ENCODE measurements around the gene ABHD2.

Gene ABHD2, protein sequence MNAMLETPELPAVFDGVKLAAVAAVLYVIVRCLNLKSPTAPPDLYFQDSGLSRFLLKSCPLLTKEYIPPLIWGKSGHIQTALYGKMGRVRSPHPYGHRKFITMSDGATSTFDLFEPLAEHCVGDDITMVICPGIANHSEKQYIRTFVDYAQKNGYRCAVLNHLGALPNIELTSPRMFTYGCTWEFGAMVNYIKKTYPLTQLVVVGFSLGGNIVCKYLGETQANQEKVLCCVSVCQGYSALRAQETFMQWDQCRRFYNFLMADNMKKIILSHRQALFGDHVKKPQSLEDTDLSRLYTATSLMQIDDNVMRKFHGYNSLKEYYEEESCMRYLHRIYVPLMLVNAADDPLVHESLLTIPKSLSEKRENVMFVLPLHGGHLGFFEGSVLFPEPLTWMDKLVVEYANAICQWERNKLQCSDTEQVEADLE
- total RNA-seq = 64.8 to 78.5 reads per million in 2 donors

DNA sequence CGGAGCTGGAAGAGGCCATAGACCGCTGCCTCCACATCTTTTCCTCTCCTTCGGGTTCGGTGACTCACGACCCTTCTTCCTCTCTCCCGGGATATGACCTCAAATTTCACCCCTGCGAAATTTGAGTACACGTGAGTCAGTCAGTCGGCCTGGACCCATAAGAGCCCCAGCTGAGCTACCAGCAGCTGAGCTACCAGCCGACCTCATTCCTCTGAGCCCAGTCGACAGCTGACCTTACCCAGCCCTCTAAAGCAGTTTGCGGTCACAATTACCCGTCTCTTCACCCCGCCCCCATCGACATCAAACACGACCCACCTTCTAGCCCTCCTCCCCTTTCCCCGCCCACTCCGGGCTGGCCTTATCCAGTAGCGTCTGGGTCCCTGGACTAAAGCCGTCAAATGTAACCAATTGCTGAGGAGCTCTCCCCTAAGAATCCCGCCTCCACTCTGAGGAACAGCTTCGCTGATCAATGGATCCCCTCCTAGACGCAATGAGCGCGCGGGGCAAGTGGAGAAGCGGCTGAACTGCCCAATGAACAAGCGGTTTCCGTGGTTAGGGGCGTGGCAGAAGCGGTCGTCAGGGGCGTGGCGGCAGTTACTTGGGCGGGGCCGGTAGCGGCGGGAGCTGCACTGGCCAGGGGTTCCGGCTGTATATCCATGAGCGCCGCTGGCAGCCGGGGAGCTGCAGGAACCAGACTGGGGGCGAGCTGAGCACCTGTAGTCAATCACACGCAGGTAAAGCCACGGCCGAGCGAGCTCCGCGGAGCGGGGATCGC lies at the start of gene ABHD2:
Gene ABHD2 (plus strand): TSS at position 627 of the 775 bp plus-strand sequence. CDS start 27,872 bp downstream, outside the sequence.
- peak; percentile 91 to 100 (median 97) for DNase-seq

DNA sequence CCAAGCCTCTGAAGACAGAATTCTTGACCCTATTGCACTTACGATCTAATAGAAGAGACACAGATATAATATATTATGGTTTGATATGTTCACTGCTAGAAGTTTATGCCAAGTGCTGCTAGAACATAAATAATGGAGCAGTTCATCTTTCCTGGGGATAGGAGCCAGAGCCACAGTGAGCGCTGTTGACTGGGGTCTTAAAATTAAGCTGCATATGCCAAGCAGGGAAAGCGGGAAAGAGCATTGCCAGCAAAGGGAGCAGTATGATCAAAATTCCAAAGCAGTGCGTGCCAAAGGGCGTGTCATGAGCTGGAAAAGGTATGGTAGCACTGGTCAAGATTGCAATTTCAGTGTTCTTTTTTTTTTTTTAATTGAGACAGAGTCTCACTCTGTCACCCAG lies 49.1 kb upstream of the ABHD2 start:
- no peak for DNase-seq

DNA sequence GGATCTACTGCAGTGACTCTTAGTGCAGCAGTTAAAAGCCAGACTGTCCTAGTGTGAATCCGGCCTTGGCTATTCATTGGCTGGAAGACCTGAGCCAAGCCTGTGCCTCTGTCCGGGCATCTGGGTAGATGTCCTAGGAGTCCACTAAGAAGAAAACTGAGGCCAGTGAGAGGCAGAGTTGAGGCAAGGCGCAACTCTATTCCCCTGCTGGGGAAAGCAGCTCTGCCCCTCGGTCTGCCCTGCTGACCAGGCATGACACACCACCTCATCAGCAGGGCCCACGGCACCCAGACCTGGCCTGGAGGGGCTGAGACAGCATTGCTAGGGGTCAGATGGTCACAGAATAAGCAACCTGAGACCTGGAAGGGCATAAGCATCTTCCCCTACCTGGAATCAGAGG lies 46.7 kb upstream of the ABHD2 start:
- DNase-seq = no peak

DNA sequence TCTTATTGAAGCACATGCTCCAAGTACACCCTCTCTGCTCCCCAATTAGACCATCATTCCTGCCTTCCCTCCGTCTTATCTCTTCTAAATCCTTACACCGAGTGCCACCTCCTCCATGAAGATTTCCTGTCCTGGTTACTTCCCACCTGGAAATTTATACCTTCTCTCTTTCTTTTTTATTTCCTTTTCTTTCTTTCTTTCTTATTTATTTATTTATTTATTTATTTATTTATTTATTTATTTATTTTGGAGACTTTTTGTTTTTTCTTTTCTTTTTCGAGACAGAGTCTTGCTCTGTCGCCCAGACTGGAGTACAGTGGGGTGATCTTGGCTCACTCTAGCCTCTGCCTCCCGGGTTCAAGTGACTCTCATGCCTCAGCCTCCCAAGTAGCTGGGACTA lies 45.9 kb upstream of the ABHD2 start:
- no peak for DNase-seq

DNA sequence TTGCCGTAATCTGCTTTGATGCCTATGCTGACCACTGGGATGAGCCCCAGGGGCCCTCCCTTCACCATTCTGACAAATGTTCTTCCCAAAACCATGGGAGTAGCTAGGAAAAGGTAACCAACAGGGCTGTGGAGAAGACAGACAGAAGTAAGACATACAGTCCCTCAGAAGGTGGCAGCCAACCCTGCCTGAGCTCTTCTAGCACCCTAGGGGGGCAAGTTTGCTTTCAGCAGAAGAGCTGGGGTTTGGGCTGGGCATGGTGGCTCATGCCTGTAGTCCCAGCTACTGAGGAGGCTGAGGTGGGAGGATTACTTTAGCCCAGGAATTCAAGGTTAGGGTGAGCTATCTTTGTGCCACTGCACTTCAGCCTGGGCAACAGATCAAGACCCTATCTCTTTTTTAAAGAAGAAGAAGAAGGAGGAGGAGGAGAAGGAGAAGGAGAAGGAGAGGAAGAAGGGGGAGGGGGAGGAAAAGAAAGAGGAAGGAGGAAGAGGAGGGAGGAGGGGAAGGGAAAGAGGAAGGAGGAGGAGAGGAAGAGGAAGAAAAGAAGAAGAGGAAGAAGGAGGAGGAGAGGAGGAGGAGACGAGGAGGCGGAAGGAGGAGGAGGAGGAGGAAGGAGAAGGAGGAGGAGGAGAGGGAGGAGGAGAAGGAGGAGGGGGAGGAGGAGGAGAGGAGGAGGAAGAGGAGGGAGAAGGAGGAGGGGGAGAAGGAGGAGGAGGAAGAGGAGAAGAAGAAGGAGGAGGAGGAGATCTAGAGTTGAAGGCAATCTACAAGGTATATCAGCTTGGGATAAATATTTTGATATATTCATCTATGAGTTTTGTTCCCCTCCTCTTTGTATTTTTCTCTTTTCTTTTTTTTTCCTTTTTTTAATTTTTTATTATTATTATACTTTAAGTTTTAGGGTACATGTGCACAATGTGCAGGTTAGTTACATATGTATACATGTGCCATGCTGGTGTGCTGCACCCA lies 44.9 kb upstream of the ABHD2 start:
- no peak for DNase-seq

DNA sequence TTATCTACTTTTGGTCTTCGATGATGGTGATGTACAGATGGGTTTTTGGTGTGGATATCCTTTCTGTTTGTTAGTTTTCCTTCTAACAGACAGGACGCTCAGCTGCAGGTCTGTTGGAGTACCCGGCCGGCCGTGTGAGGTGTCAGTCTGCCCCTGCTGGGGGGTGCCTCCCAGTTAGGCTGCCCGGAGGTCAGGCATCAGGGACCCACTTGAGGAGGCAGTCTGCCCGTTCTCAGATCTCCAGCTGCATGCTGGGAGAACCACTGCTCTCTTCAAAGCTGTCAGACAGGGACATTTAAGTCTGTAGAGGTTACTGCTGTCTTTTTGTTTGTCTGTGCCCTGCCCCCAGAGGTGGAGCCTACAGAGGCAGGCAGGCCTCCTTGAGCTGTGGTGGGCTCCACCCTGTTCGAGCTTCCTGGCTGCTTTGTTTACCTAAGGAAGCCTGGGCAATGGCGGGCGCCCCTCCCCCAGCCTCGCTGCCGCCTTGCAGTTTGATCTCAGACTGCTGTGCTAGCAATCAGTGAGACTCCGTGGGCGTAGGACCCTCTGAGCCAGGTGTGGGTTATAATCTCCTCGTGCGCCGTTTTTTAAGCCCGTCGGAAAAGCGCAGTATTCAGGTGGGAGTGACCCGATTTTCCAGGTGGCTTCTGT lies 39.1 kb upstream of the ABHD2 start:
- peak in 1 of 5 experiments; percentile 19 for DNase-seq

DNA sequence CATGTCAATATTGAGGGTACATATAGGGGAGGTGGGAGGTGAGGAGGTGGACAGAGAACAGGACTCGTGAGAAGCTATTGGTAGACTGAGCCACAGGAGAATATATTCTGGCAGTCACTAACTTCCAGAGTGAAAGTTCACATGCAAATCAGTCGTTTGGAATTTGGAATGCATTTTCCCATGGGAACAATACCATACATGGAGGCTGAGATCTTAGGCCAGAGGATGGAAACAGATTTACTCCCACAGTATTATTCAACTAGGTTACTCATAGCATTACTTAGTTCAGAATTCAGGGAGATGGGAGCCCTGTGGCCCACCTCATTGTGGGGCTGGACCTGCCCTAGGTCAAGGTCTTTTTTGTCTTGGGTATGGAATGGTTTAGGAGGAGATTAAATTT lies 36.4 kb upstream of the ABHD2 start:
- no peak for DNase-seq

DNA sequence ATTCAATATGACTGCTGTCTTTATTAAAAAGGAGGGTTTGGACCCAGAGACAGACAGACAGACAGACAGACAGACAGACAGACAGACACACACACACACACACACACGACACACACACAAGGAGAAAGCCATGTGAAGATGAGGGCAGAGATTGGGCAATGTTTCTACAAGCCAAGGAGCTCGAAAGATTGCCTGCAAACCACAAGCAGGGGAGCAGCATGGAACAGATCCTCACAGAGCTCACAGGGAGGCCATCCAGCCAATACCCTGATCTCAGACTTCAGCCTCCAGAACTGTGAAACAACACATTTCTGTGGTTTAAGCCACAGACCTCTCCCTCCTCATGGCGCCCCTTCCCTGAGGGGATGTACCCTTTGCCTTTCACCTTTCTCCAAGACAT lies 35.8 kb upstream of the ABHD2 start:
- DNase-seq = peak in 1 of 5 experiments; percentile 43

DNA sequence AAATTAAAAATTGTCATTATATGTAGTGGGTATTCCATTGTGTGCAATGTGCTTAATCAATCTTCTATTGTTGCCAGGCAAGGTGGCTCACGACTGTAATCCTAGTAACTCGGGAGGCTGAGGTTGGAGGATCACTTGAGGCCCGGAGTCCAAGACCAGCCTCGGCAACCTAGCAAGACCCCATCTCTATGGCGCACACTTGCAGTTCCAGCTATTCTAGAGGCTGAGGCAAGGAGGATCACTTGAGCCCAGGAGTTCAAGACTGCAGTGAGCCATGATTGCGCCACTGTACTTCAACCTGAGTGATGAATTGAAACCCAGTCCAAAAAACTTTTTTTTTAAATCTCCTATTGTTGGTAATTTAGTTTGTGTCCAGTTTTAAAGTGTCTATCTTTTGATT lies 33.4 kb upstream of the ABHD2 start:
- DNase-seq = no peak

DNA sequence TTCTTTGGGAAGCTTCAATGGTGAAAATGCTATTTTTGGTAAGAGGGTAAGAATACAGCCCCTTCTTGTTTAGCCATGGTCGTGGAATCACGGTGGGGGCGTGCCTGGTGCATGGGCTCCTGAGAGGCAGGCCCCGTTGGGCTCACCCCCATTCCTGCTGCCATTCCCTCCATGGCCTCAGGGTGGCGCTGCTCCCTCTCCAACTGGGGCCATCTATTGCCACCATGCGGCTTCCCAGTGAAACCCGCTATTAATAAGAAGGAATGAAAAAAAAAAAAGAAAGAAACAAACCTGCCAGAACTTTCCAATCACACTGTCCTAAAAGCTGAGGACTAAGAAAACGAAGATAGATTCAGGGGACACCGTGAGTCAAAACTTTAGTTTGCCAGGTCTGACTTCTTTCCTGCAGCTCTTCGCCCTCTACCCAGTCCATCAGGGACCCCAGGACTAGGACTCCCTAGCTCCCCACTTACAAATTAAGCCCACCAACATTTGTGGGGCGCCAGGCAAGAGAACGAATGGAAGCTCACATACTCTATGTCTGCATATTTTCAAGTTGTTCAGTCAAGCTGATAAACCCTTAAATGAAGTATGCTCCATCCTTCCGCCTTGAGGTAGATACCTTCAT lies 30.6 kb upstream of the ABHD2 start:
- peak; percentile 54 to 80 (median 70) for DNase-seq

DNA sequence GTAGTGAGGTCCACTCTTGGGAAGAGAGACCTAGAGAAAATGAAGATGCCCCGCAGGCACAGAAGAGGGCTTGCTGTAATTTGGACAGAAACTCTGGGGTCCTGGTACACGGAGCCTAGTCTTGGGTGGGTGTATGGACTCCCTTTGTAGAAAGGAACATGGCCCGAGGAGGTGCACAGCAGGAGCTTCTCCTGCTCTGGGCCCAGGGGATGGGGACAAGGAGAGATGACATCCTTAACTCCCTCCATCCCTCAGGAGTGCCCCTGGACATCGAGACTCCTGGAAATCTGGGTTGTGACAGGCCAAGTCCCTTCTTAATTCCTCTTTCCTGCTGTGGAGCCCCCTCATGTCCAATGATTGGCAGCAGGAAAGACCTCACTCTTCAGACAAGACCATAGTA lies 29.9 kb upstream of the ABHD2 start:
- DNase-seq = no peak

DNA sequence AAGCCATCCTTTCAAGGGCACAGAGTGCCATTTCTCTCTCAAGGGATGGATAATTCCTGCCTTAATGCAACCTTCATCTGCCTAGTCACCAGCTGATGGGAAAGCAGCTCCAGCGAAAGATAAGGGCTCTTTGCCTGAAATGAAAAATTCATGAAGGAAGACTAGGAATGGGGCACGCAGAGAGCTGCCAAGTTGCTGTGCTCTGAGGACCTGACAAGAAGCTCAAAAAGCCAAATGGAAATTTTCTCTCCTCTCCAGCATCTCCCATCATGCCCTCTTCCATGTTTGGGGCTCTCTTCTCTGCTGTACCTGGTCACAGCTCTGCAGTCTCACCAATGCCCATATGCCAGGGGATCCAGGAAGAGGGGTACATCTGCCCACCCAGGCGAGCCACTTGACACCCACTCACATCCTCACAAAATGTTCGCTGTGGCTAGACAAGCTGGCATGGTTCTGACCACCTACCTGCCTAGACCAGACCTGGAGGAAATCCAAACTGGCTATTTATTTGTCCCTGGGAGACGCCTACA lies 29.3 kb upstream of the ABHD2 start:
- no peak for DNase-seq

DNA sequence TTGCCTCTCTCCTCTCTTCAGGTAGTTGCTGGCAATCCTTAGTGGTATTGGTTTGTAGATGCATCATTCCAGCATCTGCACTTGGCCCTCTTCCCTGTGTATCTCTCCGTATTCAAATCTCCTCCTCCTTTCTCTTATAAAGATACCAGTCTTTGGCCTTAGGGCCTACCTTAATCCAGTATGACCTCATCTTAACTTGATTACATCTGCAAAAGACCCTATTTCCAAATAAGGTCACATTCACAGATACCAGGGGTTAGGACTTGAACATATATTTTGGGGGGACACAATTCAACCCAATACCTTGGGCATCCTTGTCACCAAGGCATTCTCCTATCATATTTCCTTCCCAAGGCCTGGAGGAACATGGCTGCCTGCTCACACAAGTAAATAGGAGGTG lies 22.0 kb upstream of the ABHD2 start:
- no peak for DNase-seq

DNA sequence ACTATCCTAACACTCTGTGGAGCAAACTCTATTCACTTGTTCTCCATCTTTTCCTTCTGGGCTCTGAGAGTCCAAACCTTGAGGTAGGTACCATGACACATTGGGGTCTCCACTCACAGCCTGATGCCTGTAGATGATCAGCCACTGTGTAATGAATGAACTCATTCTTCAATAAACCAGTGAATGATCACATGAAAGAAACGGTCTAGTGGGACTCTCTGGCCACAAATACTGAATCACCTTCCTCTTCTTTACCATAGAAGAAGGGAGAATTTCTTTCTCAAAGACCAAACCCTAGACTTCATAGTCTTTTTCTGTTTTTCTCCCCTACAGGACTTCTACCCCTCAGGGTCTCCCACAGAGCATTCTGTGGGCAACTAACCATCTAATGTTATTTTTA lies 20.5 kb upstream of the ABHD2 start:
- no peak for DNase-seq

DNA sequence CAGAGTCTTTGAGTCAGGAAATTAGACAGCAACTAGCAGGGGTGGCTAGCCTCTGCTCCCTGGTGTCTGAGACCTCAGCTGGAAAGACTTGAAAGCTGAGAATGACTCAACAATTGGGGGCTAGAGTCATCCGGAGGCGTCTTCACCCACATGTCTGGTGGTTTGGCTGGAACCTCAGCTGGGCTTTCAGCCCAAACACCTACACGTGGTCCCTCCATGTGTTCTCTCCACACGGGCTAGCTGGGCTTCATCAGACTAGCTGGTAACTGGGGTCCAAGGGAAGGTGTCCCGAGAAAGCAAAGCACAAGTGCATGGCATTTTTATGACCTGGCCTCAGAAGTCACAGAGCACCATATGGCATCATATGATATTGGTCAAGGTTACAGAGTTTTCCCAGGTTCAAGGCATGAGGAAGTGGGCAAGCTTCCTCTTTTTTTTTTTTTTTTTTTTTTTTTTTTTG lies 19.9 kb upstream of the ABHD2 start:
- peak in 2 of 5 experiments; percentile 31 to 81 for DNase-seq

DNA sequence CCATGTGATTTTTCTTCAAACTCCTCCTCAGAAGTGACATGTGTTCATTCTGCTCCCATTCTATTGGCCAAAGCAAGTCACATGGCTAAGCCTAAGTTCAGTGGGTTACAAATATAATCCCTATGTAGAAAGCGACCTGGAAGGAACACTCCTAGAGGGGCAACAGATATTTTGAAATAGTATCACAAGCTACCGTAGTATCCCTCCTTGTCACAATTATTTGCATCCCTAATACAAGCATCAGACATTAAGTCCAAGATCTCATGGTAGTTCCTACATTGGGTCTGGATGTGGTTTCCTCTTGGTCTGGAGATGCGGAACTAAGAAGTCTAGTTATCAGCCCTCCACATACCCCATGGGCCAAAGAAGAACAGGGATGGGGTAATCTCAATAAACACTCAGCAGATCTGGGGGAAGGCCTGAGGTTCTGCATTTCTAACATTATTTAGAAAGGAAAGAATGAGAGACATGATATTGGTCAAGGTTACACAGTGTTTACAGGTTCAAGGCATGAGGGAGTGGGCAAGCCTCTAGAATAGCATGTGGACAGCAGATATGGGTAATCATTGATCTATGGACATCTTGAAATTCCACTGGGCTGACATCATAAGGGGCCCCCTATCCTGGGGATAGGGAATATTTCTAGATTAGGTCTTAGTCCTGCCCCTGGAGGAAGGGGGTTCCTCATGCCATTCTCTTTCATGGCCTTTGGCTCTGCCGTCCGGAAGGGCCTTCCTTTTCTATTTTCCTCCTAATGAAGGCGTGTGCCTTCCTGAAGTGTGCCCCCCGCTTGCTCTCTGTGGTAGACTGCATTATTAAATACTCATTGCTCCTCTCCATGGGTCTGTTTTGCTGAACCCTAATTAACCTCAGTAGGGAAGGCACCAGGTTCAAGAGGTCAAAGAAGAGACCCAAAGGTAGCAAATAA lies 17.8 kb upstream of the ABHD2 start:
- DNase-seq = no peak

DNA sequence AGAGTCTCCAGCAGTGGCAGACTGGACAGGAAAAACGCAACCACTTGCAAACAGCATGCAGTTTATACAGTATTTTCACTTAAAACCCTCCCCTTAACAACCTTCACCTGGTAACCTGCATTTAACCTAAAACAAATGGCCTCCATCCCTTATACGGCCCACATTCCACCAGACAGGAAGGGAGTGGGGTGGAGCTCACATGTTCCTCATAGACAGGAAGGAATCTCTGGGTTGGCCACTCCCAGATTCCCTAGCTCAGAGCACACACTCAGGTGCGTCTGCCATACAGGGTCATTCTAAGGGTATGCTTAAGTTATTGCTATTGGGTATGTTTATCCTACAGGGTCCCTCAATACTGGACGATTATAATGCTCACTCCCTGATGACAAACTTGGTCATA lies 16.8 kb upstream of the ABHD2 start:
- DNase-seq = no peak

DNA sequence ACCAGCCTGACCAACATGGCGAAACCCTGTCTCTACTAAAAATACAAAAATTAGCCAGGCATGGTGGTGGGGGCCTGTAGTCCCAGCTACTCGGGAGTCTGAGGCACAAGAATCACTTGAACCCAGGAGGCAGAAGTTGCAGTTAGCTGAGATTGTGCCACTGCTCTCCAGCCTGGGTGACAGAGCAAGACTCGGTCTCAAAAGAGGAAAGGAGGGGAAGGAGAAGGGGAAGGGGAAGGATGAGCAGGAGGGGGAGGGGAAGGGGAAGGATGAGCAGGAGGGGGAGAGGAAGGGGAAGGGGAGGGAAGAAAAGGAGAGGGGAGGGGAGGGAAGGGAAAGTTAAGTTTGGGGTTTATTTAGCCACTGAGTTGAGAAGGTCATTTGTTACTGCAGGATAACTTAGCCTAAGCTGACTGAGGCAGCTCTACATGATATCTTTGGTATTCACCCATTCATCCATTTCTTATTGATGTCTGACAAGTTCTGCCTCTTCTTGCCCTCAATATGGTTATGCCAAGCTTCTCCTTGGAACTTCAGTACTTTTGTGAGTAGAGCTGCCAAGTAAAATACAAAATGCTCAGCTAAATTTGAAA lies 15.9 kb upstream of the ABHD2 start:
- no peak for DNase-seq

DNA sequence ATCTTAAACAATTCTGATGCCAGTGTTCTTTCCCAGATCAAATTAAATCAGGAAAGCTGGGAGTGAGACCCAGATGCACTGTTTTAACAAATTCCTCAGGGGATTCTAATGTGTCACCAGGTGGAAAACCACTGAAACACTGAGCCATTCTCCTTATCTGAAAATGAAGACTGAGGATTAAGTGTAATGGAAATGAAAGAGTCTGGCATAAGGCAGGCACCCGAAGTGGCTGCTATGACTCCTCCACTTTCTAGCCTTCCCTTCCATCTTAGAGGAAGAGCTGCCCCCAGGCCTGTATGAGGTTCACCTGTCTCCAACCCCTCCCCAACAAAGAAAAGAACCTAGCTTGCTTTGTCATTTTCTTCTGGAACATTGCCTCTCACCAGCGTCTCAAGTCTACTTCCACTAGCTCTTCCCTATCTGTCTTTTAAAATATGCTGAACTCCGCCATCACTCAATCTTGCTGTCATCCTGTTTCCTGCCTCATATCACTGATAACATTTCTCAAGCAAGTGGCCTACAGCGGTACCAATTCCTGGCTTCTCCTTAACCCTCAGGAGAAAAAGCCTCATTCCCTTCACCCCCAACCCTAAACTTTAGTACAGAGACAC lies 13.7 kb upstream of the ABHD2 start:
- no peak for DNase-seq

Measured in T-helper 2 cell (primary cell).